NCI-H748 (cell line): ENCODE data around the gene CNPPD1.

Experiments
- DNase-seq: peaks from one replicate; lab custom pipeline; 2025; ENCODE audit not compliant: unreplicated experiment; lab: John Stamatoyannopoulos, UW

CNPPD1 gene

GRCh38 chr2:219163156-219163555 lies 13.6 kb downstream of the CNPPD1 start:
- no peak for DNase-seq

GRCh38 chr2:219161097-219161496 lies 15.6 kb downstream of the CNPPD1 start:
- no peak for DNase-seq

- DNase-seq: peak; percentile 92
Observed at GRCh38 chr2:219160186-219161017, 16.3 kb downstream of the CNPPD1 start, which contains the start of gene NHEJ1. NHEJ1 (minus strand) TSS chr2:219160815; CDS start chr2:219158362, 2,453 bp downstream.

GRCh38 chr2:219159771-219160185 lies 16.9 kb downstream of the CNPPD1 start:
- no peak for DNase-seq

- no peak for DNase-seq
Observed at GRCh38 chr2:219158586-219158985, 18.1 kb downstream of the CNPPD1 start.

- no peak for DNase-seq
Observed at GRCh38 chr2:219158025-219158424, 18.7 kb downstream of the CNPPD1 start.

- DNase-seq: no peak
Observed at GRCh38 chr2:219157396-219157795, 19.3 kb downstream of the CNPPD1 start.

- DNase-seq: peak; percentile 84
Observed at GRCh38 chr2:219155054-219155644, 21.6 kb downstream of the CNPPD1 start.

- DNase-seq: peak; percentile 39
Observed at GRCh38 chr2:219149667-219150066, 27.1 kb downstream of the CNPPD1 start.

- DNase-seq: no peak
Observed at GRCh38 chr2:219142329-219142728, 34.4 kb downstream of the CNPPD1 start.

GRCh38 chr2:219140722-219141121 lies 36.0 kb downstream of the CNPPD1 start:
- no peak for DNase-seq

GRCh38 chr2:219133976-219134375 lies 42.7 kb downstream of the CNPPD1 start:
- DNase-seq: no peak

- no peak for DNase-seq
Observed at GRCh38 chr2:219131744-219132143, 45.0 kb downstream of the CNPPD1 start.

GRCh38 chr2:219131327-219131726 lies 45.4 kb downstream of the CNPPD1 start:
- DNase-seq: no peak

GRCh38 chr2:219129589-219129988 lies 47.1 kb downstream of the CNPPD1 start:
- no peak for DNase-seq

- no peak for DNase-seq
Observed at GRCh38 chr2:219128396-219128795, 48.3 kb downstream of the CNPPD1 start.

- DNase-seq: no peak
Observed at GRCh38 chr2:219127037-219127635, 49.6 kb downstream of the CNPPD1 start.

- DNase-seq: peak; percentile 63
Observed at GRCh38 chr2:219126555-219126954, 50.2 kb downstream of the CNPPD1 start.

GRCh38 chr2:219125886-219126270 lies 50.8 kb downstream of the CNPPD1 start:
- DNase-seq: no peak

- DNase-seq: no peak
Observed at GRCh38 chr2:219125225-219125885, 51.4 kb downstream of the CNPPD1 start.

- no peak for DNase-seq
Observed at GRCh38 chr2:219124381-219125110, 52.2 kb downstream of the CNPPD1 start.
